Thoracic aorta (tissue), 2 donors: Measurements from ENCODE around the gene KCND2. TPM values are rescaled to one million over a fixed set of nuclear protein-coding genes. Genes with fewer than 3 reads are reported as not detected.
"Not testable (repeated sequence)": the region's sequence is repeated elsewhere in the genome, so short reads cannot be mapped to it uniquely, and the experiment has no call there.

Experiments
- ATAC-seq: fragments of 150-250 bp; one replicate; pipeline ENCODE4 v1.8.0; 2017; ENCODE audit warnings: low read depth; ENCODE audit not compliant: insufficient number of reproducible peaks, low FRiP score
- DNase-seq: peaks from one replicate; pipeline ENCODE4 v3.0.0-alpha.2; 2020; ENCODE audit warnings: low spot score
- H3K27ac ChIP-seq, 2 donors: fragments of 200-600 bp; sonication (generic); 1 replicate in 1 of 2; 2 replicates in 1 of 2; pipeline ENCODE4 v1.5.1; 2016; ENCODE audit warnings: mild to moderate bottlenecking in 2 of 2, moderate library complexity in 2 of 2
- H3K27me3 ChIP-seq: fragments of 200-600 bp; sonication (generic); replicated peaks from 2 replicates; pipeline ENCODE4 v1.6.0; 2016; ENCODE audit warnings: mild to moderate bottlenecking; ENCODE audit not compliant: insufficient read depth
- H3K36me3 ChIP-seq: fragments of 200-600 bp; sonication (generic); one replicate; pipeline ENCODE4 v1.5.1; 2016
- H3K4me1 ChIP-seq, 2 donors: fragments of 200-600 bp; sonication (generic); 1 replicate in 1 of 2; 2 replicates in 1 of 2; pipeline versions ENCODE4 v1.5.1 to v1.6.0; 2016; ENCODE audit warnings: low read depth in 2 of 2, mild to moderate bottlenecking in 1 of 2; ENCODE audit not compliant: control insufficient read depth in 1 of 2
- H3K4me3 ChIP-seq: fragments of 200-600 bp; sonication (generic); 2 replicates; pipeline ENCODE4 v1.5.1; 2016; ENCODE audit warnings: mild to moderate bottlenecking
- H3K9me3 ChIP-seq: fragments of 200-600 bp; sonication (generic); 2 replicates; pipeline ENCODE4 v1.5.1; 2016
- total RNA-seq, 2 donors: library from RNA; depleted of rRNA; stranded (reverse); fragments of >200 nt; gene quantifications; one replicate each; pipeline versions ENCODE4 v1.1.0 to v1.2.3, GENCODE V29; 2016
- TF ChIP-seq, protein P1 (sequence below): fragments of 200-600 bp; sonication (generic); IDR thresholded peaks from one replicate; pipeline ENCODE4 v1.5.1; 2019; ENCODE audit warnings: antibody characterized with exemption

Gene KCND2
- total RNA-seq, result under 1 TPM; 0.14 to 0.99 TPM

DNA sequence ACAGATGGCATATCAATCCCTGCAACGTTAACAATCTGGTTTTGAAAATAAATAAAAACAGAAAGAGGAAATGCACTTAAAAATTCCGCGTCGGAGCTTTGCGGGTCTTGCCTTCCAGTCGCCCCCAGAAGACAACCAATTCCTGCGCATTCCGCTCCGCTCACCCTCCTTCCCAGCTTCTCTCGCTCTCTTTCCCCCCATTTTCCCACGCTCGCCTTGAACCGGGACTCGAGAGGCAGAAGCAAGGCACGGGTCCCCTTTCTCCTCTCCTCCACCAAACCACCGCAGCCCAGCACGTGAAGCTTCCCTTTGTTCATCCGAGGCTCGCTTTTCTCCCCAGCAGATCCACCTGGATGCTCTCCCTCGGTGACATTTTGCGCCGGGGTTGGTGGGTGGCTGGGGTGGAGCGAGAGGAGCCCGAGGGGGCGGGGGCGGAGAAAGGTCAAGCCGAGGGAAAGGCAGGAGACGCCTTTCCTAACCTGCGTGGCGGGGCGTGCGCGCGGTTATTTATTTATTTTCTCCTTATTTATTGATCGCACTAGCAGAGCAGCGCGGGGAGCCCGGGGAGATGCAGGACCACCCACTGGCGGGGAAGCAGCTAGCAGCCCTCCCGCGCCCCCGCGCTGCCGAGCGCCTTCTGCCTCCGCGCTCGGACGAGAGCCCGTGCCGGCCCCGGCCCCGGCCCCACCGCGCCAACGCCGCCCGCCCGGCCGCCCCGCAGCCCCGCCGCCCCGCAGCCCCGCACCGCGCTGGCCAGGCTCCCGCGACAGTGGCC, at the start of gene KCND2:
Gene KCND2, plus strand, starts transcription at position 475 of the 775 bp plus-strand sequence.
- Histone ChIP-seq H3K27ac (no peak within 1 kb of the TSS), H3K36me3 (no peaks in the 10 kb centered on the region), H3K4me3 (peak within 1 kb of the TSS; percentile 70), H3K4me1 (peaks cover 0 to 8% of the 10 kb centered on the region in 2 donors), H3K9me3 (no peaks in the 10 kb centered on the region), H3K27me3 (no peaks in the 10 kb centered on the region)
- TF ChIP-seq, protein P1, sequence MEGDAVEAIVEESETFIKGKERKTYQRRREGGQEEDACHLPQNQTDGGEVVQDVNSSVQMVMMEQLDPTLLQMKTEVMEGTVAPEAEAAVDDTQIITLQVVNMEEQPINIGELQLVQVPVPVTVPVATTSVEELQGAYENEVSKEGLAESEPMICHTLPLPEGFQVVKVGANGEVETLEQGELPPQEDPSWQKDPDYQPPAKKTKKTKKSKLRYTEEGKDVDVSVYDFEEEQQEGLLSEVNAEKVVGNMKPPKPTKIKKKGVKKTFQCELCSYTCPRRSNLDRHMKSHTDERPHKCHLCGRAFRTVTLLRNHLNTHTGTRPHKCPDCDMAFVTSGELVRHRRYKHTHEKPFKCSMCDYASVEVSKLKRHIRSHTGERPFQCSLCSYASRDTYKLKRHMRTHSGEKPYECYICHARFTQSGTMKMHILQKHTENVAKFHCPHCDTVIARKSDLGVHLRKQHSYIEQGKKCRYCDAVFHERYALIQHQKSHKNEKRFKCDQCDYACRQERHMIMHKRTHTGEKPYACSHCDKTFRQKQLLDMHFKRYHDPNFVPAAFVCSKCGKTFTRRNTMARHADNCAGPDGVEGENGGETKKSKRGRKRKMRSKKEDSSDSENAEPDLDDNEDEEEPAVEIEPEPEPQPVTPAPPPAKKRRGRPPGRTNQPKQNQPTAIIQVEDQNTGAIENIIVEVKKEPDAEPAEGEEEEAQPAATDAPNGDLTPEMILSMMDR, result no peak
- DNase-seq (no peak), ATAC-seq (no peak)

DNA sequence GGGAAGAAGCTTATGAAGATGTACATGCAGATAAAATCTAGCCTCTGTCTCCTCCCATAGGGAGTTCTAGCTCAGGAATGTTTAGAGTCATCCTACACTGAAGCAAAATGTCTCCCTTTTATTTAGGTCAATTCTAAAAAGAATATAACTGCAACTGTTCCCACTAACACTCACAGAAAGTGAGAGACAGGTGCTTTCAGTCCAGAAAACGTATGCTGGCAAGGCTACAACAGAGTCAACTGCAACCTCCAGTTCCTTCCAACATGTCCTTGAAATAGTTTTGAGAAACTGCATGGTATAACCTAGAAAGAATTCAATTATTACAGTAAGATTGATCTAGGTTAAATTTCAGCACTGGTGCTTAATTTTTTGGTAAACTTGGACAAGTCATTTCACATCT, 46.8 kb upstream of the KCND2 start:
- H3K36me3 ChIP-seq, result no peaks in the 10 kb centered on the region
- no peak overlapping the region for H3K4me3 ChIP-seq
- no peaks in the 10 kb centered on the region for H3K27me3 ChIP-seq
- no peak for DNase-seq
- peaks cover 7 to 8% of the 10 kb centered on the region in 2 donors for H3K4me1 ChIP-seq
- TF ChIP-seq, protein P1, result no peak
- H3K27ac ChIP-seq, result no peak overlapping the region
- ATAC-seq, result no peak
- H3K9me3 ChIP-seq, result no peaks in the 10 kb centered on the region

DNA sequence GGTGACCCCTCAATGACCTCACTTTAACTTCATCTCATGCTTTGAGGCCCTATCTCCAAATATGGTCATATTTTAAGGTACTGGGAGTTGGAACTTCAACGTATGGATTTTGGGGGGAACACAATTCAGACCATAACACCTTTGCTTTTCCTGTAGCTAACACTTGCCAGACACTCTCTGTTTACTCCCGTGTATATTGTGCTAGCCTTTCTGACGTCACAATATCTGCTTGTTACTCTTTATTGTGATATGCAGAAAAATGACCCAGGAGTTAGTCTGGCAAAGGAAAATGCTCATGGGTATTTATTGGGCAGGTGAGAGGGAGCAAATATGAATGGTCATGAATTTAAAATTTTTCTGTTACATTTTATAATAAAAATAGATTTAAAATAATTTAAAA, 45.7 kb upstream of the KCND2 start:
- TF ChIP-seq, protein P1, result no peak
- Histone ChIP-seq H3K4me3 (no peak overlapping the region), H3K36me3 (no peaks in the 10 kb centered on the region), H3K27ac (no peak overlapping the region), H3K4me1 (peaks cover 0 to 1% of the 10 kb centered on the region in 2 donors), H3K9me3 (no peaks in the 10 kb centered on the region), H3K27me3 (no peaks in the 10 kb centered on the region)
- DNase-seq, result no peak
- ATAC-seq, result no peak

DNA sequence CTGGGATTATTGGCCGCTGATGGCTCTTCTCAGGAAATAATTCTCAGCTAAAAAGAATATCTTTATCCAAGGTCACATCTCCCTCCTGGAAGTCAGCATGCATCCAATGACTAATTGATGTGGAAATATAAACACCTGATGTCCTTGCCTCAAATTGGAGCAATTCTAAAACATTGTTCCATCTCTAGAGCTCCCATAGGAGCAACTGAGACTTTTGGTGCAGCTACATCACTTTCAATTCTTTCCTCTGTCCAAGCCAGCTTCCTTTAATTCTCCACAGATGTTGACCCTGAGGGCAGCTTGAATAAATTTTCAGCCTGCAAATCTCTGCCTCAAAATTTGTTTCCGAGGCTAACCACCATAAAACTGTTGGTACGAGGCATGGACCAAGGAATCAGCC, 43.9 kb upstream of the KCND2 start:
- Histone ChIP-seq H3K9me3 (no peaks in the 10 kb centered on the region), H3K36me3 (no peaks in the 10 kb centered on the region), H3K27me3 (no peaks in the 10 kb centered on the region), H3K4me1 (no peaks in the 10 kb centered on the region), H3K4me3 (no peak overlapping the region), H3K27ac (no peak overlapping the region)
- DNase-seq (no peak), ATAC-seq (no peak)
- TF ChIP-seq, protein P1, result no peak

DNA sequence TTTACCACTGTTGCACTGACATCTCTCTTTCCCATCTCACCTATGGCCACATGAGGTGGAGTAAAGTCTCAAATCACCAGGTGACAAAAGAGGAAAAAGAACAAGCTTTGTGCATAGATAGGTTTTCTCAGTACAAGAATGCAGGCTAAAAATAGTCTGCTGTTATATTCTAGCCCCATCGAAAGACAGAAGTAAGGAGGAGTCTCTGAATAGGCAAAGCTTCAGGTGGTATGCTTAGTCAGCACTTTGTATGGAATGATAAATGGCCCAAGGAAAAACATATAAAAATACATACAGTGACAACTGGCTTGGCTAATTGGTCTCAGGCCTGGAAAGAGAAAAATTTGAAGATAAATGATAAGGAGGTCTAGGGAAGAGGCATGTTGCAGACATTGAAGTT, 39.6 kb upstream of the KCND2 start:
- H3K9me3 ChIP-seq, result no peaks in the 10 kb centered on the region
- H3K27ac ChIP-seq, result no peak overlapping the region
- TF ChIP-seq, protein P1, result no peak
- no peaks in the 10 kb centered on the region for H3K4me1 ChIP-seq
- no peaks in the 10 kb centered on the region for H3K36me3 ChIP-seq
- no peak overlapping the region for H3K4me3 ChIP-seq
- DNase-seq (no peak), ATAC-seq (no peak)
- H3K27me3 ChIP-seq, result no peaks in the 10 kb centered on the region

DNA sequence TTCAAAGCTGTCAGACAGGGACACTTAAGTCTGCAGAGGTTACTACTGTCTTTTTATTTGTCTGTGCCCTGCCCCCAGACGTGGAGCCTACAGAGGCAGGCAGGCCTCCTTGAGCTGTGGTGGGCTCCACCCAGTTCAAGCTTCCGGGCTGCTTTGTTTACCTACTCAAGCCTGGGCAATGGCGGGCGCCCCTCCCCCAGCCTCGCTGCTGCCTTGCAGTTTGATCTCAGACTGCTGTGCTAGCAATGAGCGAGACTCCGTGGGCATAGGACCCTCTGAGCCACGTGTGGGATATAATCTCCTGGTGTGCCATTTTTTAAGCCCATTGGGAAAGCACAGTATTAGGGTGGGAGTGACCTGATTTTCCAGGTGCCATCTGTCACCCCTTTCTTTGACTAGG, 32.6 kb upstream of the KCND2 start:
- not testable (repeated sequence) for H3K27me3 ChIP-seq, DNase-seq, ATAC-seq, H3K36me3 ChIP-seq, H3K27ac ChIP-seq, H3K4me3 ChIP-seq, H3K9me3 ChIP-seq, H3K4me1 ChIP-seq
